ENCODE results near the gene TMEM273. TPM values are rescaled to one million over a fixed set of nuclear protein-coding genes. Genes with fewer than 3 reads are reported as not detected.

TMEM273 gene
- total and polyA plus RNA-seq, 2 of the 4 experiments (the other 2 are of a cell fraction) = not detected

DNA sequence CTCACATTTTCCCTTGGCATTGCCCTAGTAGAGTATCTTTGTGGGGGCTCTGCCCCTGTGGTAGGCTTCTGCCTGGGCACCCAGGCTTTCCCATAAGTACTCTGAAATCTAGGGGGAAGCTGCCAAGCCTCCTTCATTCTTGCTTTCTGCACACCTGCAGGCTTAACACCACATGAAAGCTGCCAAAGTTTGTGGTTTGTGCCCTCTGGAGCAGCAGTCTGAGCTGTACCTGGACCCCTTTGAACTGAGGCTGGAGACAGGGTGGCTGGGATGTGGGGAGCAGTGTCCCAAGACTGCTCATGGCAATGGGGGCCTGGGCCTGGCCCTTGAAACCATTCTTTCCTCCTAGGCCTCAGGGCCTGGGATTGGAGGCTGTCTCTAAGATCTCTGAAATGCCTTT is 35.0 kb upstream of the TMEM273 start:
- Histone ChIP-seq H2BK15ac (ENCODE audit: low read depth, low read length) (no peak overlapping the region), H4K5ac (ENCODE audit: low read depth, low read length) (no peak overlapping the region), H2AK5ac (ENCODE audit: low read depth, low read length) (no peak overlapping the region), H3K4me1 (ENCODE audit: control insufficient read depth, insufficient read depth, low read length) (peaks cover 2% of the 10 kb centered on the region; the same call in 1 of the 2 replicates), H3K79me1 (ENCODE audit: low read depth in 1 of 2, low read length in 2 of 2) (no peaks in the 10 kb centered on the region), H2BK120ac (ENCODE audit: low read depth, low read length) (no peak overlapping the region), H2BK20ac (ENCODE audit: low read depth, low read length) (no peak overlapping the region), H4K8ac (ENCODE audit: low read depth in 2 of 2, low read length in 2 of 2) (no peak overlapping the region), H3K4ac (ENCODE audit: low read depth, low read length) (no peak overlapping the region), H3K9ac (ENCODE audit: low read depth, low read length) (no peak overlapping the region), H2BK5ac (ENCODE audit: low read depth, low read length, poor library complexity, severe bottlenecking) (no peak overlapping the region), H3K27ac (ENCODE audit: insufficient read depth, low read length) (no peak overlapping the region), H3K23ac (ENCODE audit: low read depth, low read length) (no peak overlapping the region), H3K9me3 (ENCODE audit: control insufficient read depth, insufficient read depth, low read length) (no peaks in the 10 kb centered on the region; the same call in 1 of the 2 replicates), H3K9me1 (ENCODE audit: insufficient read depth, low read length) (0 out of 2 replicates have a peak, but pooled peaks cover 4% of the 10 kb centered on the region), H2AK9ac (replicated peaks; ENCODE audit: low read depth, low read length, poor library complexity) (no peak overlapping the region), H3K4me2 (ENCODE audit: low read depth, low read length) (no peak overlapping the region), H3K27me3 (ENCODE audit: control insufficient read depth, insufficient read depth, low read length) (peaks cover 35% of the 10 kb centered on the region), H3K56ac (ENCODE audit: extremely low read depth, insufficient read depth, low read length) (no peak overlapping the region), H2AFZ (replicated peaks; ENCODE audit: low read length, poor library complexity) (no peak overlapping the region), H4K20me1 (ENCODE audit: insufficient read depth, low read length) (no peaks in the 10 kb centered on the region), H3K14ac (replicated peaks; ENCODE audit: low read depth, low read length) (no peak overlapping the region), H4K91ac (ENCODE audit: insufficient read depth, low read depth, low read length) (no peak overlapping the region), H3K36me3 (ENCODE audit: control insufficient read depth, insufficient read depth, low read length) (no peaks in the 10 kb centered on the region), H3K18ac (ENCODE audit: low read depth, low read length) (no peak overlapping the region), H3K4me3 (ENCODE audit: insufficient read depth, low read depth, low read length) (no peak overlapping the region)
- intact Hi-C loops (cut with micrococcal nuclease) (no loop called here), dilution Hi-C loops (cut with HindIII; ENCODE audit: low sequenced_read_pairs, unreplicated experiment) (no loop called here), in situ Hi-C loops (cut with MboI; ENCODE audit: low sequenced_read_pairs) (no loop called here)
- ATAC-seq (ENCODE audit: low read depth) (no peak), DNase-seq (no peak)
- ChIA-PET CTCF (interaction anchor here (0.6 kb wide), 1 partner anchor 564 kb away, joined by 3 read pairs; no protein-coding TSS in a partner anchor), POLR2A (ENCODE audit: unreplicated experiment) (no interaction called here)
- no TSS peak for BruUV-seq (replicated peaks)
- TF ChIP-seq MXI1 (IDR thresholded peaks at IDR 0.05; ENCODE audit: borderline replicate concordance, low read depth, low read length) (no peak), MAZ (IDR thresholded peaks at IDR 0.05; ENCODE audit: borderline replicate concordance, low read depth, low read length) (no peak), CEBPB (IDR thresholded peaks at IDR 0.05; ENCODE audit: low read depth, low read length) (no peak), CHD1 (IDR thresholded peaks at IDR 0.05; ENCODE audit: low read depth, low read length) (no peak), RAD21 (IDR thresholded peaks at IDR 0.05; ENCODE audit: low read length) (no peak)
- TF ChIP-seq, protein P1, sequence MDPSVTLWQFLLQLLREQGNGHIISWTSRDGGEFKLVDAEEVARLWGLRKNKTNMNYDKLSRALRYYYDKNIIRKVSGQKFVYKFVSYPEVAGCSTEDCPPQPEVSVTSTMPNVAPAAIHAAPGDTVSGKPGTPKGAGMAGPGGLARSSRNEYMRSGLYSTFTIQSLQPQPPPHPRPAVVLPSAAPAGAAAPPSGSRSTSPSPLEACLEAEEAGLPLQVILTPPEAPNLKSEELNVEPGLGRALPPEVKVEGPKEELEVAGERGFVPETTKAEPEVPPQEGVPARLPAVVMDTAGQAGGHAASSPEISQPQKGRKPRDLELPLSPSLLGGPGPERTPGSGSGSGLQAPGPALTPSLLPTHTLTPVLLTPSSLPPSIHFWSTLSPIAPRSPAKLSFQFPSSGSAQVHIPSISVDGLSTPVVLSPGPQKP (IDR thresholded peaks at IDR 0.05; ENCODE audit: borderline replicate concordance, low read depth, low read length) = no peak
